GM18868 (cell line): Measurements from ENCODE around the gene IMMP2L.
A peak's percentile ranks its signal among the peaks of the same experiment; 100 is the strongest.

Experiments used
- ATAC-seq: cut with Tn5 transposase; IDR thresholded peaks from one replicate; pipeline ENCODE4 v1.9.1; 2021; ENCODE audit warnings: mild to moderate bottlenecking, moderate library complexity; ENCODE audit not compliant: unreplicated experiment

IMMP2L gene

GRCh38 chr7:111053035-111053434 is 509.3 kb downstream of the IMMP2L start:
- no peak for ATAC-seq

- no peak for ATAC-seq
Observed at GRCh38 chr7:111051832-111052231, 510.5 kb downstream of the IMMP2L start.

GRCh38 chr7:111050875-111051416 is 511.3 kb downstream of the IMMP2L start:
- ATAC-seq = no peak

- no peak for ATAC-seq
Observed at GRCh38 chr7:111049971-111050680, 512.2 kb downstream of the IMMP2L start.

GRCh38 chr7:111047595-111047994 is 514.7 kb downstream of the IMMP2L start:
- ATAC-seq = no peak

GRCh38 chr7:111045449-111045848 is 516.8 kb downstream of the IMMP2L start:
- no peak for ATAC-seq

GRCh38 chr7:111043561-111043960 is 518.7 kb downstream of the IMMP2L start:
- no peak for ATAC-seq

- ATAC-seq = no peak
Observed at GRCh38 chr7:111042842-111043241, 519.5 kb downstream of the IMMP2L start.

- ATAC-seq = no peak
Observed at GRCh38 chr7:111041577-111041976, 520.7 kb downstream of the IMMP2L start.

- no peak for ATAC-seq
Observed at GRCh38 chr7:111038185-111038584, 524.1 kb downstream of the IMMP2L start.

GRCh38 chr7:111031916-111032315 is 530.4 kb downstream of the IMMP2L start:
- no peak for ATAC-seq

GRCh38 chr7:111030336-111030735 is 532.0 kb downstream of the IMMP2L start:
- ATAC-seq = no peak

- ATAC-seq = peak; percentile 55
Observed at GRCh38 chr7:111029574-111030251, 532.6 kb downstream of the IMMP2L start.

GRCh38 chr7:111029141-111029572 is 533.1 kb downstream of the IMMP2L start:
- ATAC-seq = peak; percentile 5

- no peak for ATAC-seq
Observed at GRCh38 chr7:111027396-111027795, 534.9 kb downstream of the IMMP2L start.

GRCh38 chr7:111026806-111027205 is 535.5 kb downstream of the IMMP2L start:
- ATAC-seq = no peak

GRCh38 chr7:111026343-111026742 is 535.9 kb downstream of the IMMP2L start:
- ATAC-seq = no peak

- ATAC-seq = peak; percentile 33
Observed at GRCh38 chr7:111025006-111025405, 537.3 kb downstream of the IMMP2L start.

- no peak for ATAC-seq
Observed at GRCh38 chr7:111018960-111019736, 543.1 kb downstream of the IMMP2L start.

- no peak for ATAC-seq
Observed at GRCh38 chr7:111018447-111018846, 543.8 kb downstream of the IMMP2L start.

- no peak for ATAC-seq
Observed at GRCh38 chr7:111014079-111014478, 548.2 kb downstream of the IMMP2L start.
